Ishikawa (cell line): ENCODE results near the gene DCHS2.

ENCODE experiments used
- CREB1 ChIP-seq: IDR thresholded peaks from 2 replicates; pipeline ENCODE4 v1.6.1; 2012; ENCODE audit warnings: low read depth
- FOXM1 ChIP-seq: IDR thresholded peaks from 2 replicates; pipeline ENCODE4 v1.6.1; 2012; ENCODE audit warnings: low read depth, borderline replicate concordance
- REST ChIP-seq: IDR thresholded peaks from 2 replicates; pipeline ENCODE4 v1.6.1; 2012; ENCODE audit warnings: low read depth, mild to moderate bottlenecking
- TAF1 ChIP-seq: IDR thresholded peaks from 2 replicates; pipeline ENCODE4 v1.6.1; 2012; ENCODE audit warnings: low read depth, mild to moderate bottlenecking
- YY1 ChIP-seq: IDR thresholded peaks from 2 replicates; pipeline ENCODE4 v1.6.1; 2012; ENCODE audit warnings: low read depth

- no peak for TF ChIP-seq YY1
- no peak for TF ChIP-seq FOXM1
- no peak for TF ChIP-seq CREB1
- TF ChIP-seq REST, result no peak
- no peak for TF ChIP-seq TAF1
Measured at GRCh38 chr4:154305616-154306015, 186.0 kb downstream of the DCHS2 start.
